Measurements from ENCODE around the gene ARHGEF9.

The ARHGEF9 gene

DNA sequence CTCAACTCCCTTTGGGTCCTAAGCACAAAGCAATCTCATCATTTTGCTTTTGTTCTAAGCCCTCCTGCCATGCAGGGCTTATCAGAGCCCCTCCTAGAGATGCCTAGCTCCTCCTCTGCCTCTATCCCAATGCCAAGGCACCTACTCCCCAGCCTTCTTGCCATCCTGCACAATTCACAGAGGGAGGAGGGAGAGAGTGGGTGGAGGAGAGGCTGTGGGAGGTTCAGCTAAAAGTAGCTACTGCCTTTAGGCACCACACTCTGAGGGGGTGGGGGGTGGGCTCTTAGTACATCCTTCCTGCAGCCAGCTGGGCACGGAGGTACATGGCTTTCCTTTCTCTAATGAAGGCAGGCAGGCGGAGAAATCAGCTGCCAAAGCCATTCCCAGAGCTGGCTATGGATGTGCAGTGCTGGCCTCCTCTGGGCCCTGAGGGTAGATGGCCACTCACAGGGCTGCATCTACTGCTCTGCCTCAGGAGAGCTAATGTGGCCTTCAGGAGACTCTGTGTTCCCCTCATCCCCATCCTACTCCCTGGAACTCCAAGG is 40.1 kb downstream of the ARHGEF9 start:
- ATAC-seq = no peak

GRCh38 chrX:63743596-63743995 is 41.4 kb downstream of the ARHGEF9 start:
- ATAC-seq = no peak

- ATAC-seq = no peak
These were observed 44.6 kb downstream of the ARHGEF9 start for GRCh38 chrX:63740382-63740781.

DNA sequence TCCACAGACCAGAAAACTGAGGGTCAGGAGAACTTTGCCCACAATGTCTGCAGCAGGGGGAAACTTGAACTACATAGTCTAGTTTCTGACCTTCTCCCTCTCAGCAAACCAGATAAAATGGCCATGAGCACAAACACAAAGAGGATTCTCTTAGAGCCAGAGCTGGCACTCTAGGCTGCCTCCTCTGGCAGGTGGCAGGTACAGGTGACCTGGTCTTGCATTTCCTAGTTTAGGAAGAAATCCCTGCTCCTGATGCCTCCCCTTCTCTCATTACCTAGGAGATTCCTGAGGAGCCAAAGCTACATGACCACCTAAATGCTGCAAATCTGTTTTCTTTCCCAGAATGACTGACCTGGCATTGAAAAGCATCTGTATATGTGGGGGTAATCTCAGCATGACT is 45.1 kb downstream of the ARHGEF9 start:
- no peak for ATAC-seq

DNA sequence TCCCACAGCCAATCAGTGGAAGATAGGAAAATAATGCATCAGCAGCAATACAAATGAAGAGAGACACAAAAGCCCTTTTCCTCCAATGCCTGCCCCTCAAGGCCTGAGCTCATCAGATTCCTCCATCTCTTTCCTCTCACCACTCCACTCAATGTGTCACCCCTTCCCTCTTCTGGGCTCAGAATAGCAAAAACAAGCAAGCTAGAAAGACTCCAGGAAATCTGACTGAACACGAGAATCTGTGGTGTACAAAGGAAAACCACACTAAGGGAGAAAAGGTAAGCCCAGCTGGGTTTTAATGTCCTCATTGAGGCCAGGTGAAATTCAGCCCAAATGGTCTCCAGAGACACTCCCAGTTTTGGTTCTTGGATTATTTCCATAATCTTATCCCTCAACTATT is 46.3 kb downstream of the ARHGEF9 start:
- no peak for ATAC-seq

DNA sequence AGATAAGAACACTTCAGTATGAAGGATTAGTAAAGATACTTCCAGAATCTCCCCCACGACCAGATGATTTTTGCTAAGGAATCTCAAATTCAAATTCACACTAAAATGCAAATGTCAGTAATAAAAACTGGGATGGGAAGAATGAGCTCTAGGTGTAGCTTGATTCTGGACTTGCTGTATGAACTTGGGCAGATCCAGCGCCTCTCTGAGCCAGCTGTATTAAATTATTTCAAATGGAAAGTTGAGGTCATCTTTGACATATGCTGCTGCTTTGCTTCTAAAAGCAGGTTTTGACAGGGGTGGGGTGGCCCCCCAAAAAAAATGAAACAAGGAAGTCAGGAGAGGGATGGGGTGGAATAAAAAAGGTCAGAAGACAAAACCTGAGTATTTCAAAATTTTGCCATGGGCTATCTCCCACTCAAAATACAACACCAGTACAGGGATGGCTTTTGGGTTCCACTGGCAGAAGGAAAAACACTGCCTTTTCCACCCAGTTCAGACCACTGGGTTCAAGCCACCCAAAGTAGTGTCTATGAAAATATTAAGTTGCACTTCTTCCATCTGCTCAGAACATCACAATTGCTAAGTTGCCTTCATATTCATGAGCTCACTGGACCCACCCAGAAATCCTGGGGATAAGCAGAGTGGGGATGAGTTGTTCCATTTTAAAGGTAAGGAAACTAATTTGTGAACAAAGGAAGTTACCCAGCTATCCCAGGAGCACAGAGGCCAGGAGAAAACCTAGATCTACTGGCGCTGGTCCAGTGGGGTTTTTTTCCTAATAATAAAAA is 47.7 kb downstream of the ARHGEF9 start:
- no peak for ATAC-seq

DNA sequence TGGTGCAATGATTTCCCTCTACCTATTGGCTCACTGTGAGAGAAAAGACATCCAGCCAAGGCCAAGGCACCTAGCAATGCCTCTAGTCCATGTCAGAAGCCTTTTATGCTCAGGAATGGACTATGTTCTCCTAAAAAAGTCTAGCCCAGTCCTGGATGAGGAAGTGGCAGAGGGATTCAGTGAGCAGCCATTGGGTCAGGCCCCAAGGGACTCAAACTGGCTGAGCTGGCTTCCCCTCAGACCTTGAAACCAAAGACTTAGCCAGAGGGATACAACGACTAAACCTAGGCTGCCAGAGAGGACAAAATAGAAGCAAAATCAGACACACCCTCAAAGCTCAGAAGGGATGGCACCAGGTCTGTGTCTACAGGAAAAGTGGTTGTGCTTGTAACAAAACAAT is 49.1 kb downstream of the ARHGEF9 start:
- no peak for ATAC-seq

- no peak for ATAC-seq
These were observed 64.7 kb downstream of the ARHGEF9 start for GRCh38 chrX:63720293-63720692.

DNA sequence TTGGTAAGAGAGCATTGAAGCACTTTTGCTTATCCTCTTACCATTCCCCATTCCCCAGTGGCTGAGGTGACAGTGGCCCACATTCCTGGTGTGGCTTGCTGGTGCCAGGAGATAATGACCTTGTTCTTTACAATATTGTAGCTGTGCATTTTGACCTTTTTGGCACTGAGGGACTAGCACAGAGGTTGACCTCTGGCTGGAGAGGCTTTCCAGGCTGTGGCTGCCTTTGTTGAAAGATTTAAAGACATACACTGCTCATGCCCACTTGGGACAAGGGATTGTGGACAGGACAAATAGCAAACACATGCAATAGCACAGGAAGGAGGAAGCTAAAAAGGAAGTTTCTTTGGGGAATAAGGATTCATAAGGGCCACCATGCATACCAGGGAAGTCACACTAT is 65.4 kb downstream of the ARHGEF9 start:
- no peak for ATAC-seq

GRCh38 chrX:63718010-63718694 is 66.9 kb downstream of the ARHGEF9 start:
- ATAC-seq = peak in 1 of 2 donors; percentile 38

- no peak for ATAC-seq
These were observed 71.5 kb downstream of the ARHGEF9 start for GRCh38 chrX:63713526-63713925.

DNA sequence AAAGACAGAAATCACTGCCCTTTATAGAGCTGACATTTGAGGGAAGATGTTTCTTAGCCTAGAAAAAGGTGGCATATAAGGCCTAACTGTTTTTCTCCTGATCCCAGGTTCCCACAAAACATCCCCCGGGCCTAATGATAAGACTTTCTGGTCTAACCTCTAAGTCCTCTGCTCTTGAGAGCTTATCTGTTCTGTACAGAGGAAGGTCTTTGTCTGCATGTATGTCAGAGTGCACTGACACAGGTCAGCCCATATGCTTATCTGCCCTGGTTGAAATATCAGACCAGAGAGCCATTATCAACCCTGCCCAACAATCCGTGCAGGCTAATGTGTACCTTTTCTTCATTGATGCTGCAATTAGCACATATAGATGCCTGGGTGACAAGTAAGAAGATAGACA is 76.2 kb downstream of the ARHGEF9 start:
- ATAC-seq = no peak

DNA sequence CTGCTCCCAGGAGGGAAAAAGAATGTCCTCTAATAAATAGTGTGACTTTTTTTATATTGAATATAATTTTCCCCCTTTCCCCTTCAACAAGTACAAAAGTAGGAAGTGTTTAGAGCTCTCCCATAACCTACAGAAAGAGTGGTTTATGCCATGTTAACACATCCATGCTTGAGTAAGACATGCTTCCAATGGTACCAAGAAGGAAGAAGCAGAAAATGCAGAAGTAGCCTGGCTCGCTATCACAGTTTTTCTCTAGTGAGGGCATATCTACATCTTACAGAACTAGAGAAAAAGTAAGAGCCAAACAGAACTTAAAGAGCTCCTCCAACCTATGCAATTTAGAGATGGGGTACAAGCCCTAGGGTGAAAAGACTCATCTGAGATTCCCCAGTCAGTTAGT is 82.5 kb downstream of the ARHGEF9 start:
- no peak for ATAC-seq

- no peak for ATAC-seq
These were observed 97.9 kb downstream of the ARHGEF9 start for GRCh38 chrX:63686878-63687714.

GRCh38 chrX:63680423-63680822 is 104.6 kb downstream of the ARHGEF9 start:
- ATAC-seq = no peak

DNA sequence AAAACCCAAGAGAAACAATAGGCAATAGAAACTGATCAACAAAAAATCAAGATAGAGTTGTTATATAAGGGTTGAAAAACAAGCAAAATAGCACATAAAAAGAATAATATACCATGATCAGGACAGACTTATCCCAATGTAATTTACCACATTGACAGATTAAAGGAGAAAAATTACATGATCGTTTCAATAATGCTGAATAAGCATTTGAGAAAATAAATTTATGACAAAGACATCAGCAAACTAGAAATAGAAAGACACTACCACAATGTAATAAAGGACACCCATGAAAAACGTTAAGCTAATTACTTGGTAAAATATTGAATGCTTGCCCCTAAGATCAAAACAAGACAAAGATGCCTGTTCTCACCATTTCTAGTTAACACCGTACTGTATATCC is 105.6 kb downstream of the ARHGEF9 start:
- ATAC-seq = no peak

GRCh38 chrX:63675716-63676115 is 109.3 kb downstream of the ARHGEF9 start:
- ATAC-seq = no peak

DNA sequence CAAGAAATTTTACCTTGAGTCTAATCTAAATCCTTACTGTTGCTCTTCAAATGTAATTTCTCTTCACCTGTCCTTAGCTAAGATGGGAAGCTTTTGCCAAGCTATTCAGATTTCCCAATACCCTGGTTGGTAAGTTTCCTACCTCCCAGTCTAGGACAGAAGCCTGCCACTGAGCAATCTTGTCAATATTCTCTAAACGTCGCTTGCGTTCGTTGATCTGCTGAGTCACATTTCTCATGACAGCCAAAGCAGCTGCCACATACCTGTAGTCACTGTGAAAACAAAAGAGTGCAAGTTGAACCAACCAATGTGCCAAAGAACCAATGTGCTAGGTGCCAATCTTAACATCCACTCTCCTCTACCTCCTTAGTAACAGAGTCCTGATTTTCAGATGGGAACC is 111.1 kb downstream of the ARHGEF9 start:
- ATAC-seq = no peak

GRCh38 chrX:63664741-63665140 is 120.3 kb downstream of the ARHGEF9 start:
- no peak for ATAC-seq

DNA sequence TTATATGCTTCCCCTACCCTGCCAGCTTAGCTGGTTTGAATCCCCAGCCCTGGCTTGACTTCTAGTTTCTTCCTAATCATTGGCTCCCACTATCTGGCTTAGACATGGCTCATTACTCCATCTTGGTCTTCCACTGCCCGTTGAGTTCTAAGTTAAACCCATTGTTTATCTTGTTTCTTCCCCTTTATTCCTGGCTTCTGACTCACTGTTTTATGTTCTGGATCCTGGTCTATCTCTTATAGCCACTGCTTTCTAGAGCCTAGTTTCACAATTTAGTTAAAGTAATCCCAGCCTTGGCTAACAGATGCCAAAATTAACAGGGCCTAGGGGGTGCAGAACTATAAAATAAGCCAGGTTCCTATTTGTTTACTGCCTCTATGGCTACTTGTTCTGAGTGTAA is 120.9 kb downstream of the ARHGEF9 start:
- ATAC-seq = no peak

- ATAC-seq = no peak
These were observed 123.3 kb downstream of the ARHGEF9 start for GRCh38 chrX:63661676-63662075.

DNA sequence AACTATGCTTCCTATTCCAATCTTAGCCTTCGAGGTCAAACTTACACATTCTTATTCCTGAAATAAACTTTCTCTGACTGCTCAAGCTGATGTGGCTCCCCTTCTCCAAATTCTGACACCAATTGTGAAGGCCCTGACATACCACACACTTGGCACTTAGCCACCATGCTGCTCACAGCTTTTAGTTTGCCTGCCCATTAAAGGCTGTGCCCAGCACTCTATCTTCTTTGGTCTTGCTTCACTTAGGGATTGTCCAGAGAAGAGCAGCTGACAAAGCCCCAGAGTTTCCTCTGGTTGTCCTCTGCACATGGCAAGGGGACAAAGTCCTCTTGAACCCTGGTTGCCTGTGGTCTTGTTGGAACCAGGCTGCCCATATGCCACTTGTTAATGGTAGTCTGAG is 126.1 kb downstream of the ARHGEF9 start:
- ATAC-seq = no peak

- no peak for ATAC-seq
These were observed 127.2 kb downstream of the ARHGEF9 start for GRCh38 chrX:63657821-63658220.
